NCI-H2107 treated with DMSO at 0.1 percent for 48 hours (cell line): ENCODE results near the gene BCAS1.
"Not testable (repeated sequence)": the region's sequence is repeated elsewhere in the genome, so short reads cannot be mapped to it uniquely, and the experiment has no call there.

Experiments used
- DNase-seq: peaks from one replicate; lab custom pipeline; 2025; ENCODE audit not compliant: unreplicated experiment; lab: John Stamatoyannopoulos, UW

The BCAS1 gene

GRCh38 chr20:53933232-53933846, 137.1 kb downstream of the BCAS1 start:
- no peak for DNase-seq

GRCh38 chr20:53932655-53933192, 137.7 kb downstream of the BCAS1 start:
- not testable (repeated sequence) for DNase-seq

GRCh38 chr20:53931597-53931996, 138.8 kb downstream of the BCAS1 start:
- no peak for DNase-seq

- DNase-seq = no peak
Observed at GRCh38 chr20:53930651-53931504, 139.5 kb downstream of the BCAS1 start.

GRCh38 chr20:53929974-53930650, 140.3 kb downstream of the BCAS1 start:
- no peak for DNase-seq

GRCh38 chr20:53929399-53929798, 141.0 kb downstream of the BCAS1 start:
- no peak for DNase-seq

GRCh38 chr20:53927990-53928389, 142.4 kb downstream of the BCAS1 start:
- DNase-seq = no peak

GRCh38 chr20:53926428-53927028, 143.9 kb downstream of the BCAS1 start:
- no peak for DNase-seq

GRCh38 chr20:53925651-53926401, 144.6 kb downstream of the BCAS1 start:
- DNase-seq = no peak

GRCh38 chr20:53923566-53924369, 146.6 kb downstream of the BCAS1 start:
- DNase-seq = no peak

- DNase-seq = no peak
Observed at GRCh38 chr20:53922901-53923314, 147.5 kb downstream of the BCAS1 start.

GRCh38 chr20:53921443-53921973, 148.9 kb downstream of the BCAS1 start:
- DNase-seq = peak; percentile 94

GRCh38 chr20:53920647-53921245, 149.6 kb downstream of the BCAS1 start:
- no peak for DNase-seq

- DNase-seq = no peak
Observed at GRCh38 chr20:53919886-53920285, 150.5 kb downstream of the BCAS1 start.

- no peak for DNase-seq
Observed at GRCh38 chr20:53918949-53919361, 151.4 kb downstream of the BCAS1 start.

GRCh38 chr20:53918020-53918311, 152.4 kb downstream of the BCAS1 start:
- no peak for DNase-seq

- DNase-seq = no peak
Observed at GRCh38 chr20:53917145-53918019, 153.0 kb downstream of the BCAS1 start.

GRCh38 chr20:53916173-53916512, 154.3 kb downstream of the BCAS1 start:
- DNase-seq = no peak
